ENCODE results near the gene MAPK8IP1.

The MAPK8IP1 gene

GRCh38 chr11:45860764-45861510 is 24.5 kb upstream of the MAPK8IP1 start:
- DNase-seq (ENCODE audit: low read depth): no peak
- Histone ChIP-seq H3K4me1 (ENCODE audit: control insufficient read depth, insufficient read depth, low read length) (peaks cover 45% of the 10 kb centered on the region), H3K9ac (ENCODE audit: low read length) (peak overlapping the region; percentile 56), H3K27me3 (replicated peaks; ENCODE audit: control insufficient read depth, insufficient read depth, low read length) (no peaks in the 10 kb centered on the region), H3K4me3 (ENCODE audit: low read length) (no peak overlapping the region), H3K36me3 (ENCODE audit: control insufficient read depth, insufficient read depth, low read length, severe bottlenecking) (peaks cover 54% of the 10 kb centered on the region), H3K9me3 (ENCODE audit: control insufficient read depth, low read length) (no peaks in the 10 kb centered on the region)

- Histone ChIP-seq H3K4me1 (ENCODE audit: control insufficient read depth, insufficient read depth, low read length) (peaks cover 14% of the 10 kb centered on the region), H3K27me3 (replicated peaks; ENCODE audit: control insufficient read depth, insufficient read depth, low read length) (no peaks in the 10 kb centered on the region), H3K36me3 (ENCODE audit: control insufficient read depth, insufficient read depth, low read length, severe bottlenecking) (peaks cover 79% of the 10 kb centered on the region), H3K9ac (ENCODE audit: low read length) (no peak overlapping the region), H3K9me3 (ENCODE audit: control insufficient read depth, low read length) (no peaks in the 10 kb centered on the region), H3K4me3 (ENCODE audit: low read length) (no peak overlapping the region)
- DNase-seq (ENCODE audit: low read depth): no peak
Measured at GRCh38 chr11:45864041-45864440, 21.4 kb upstream of the MAPK8IP1 start.

GRCh38 chr11:45869551-45869950 is 15.9 kb upstream of the MAPK8IP1 start:
- no peaks in the 10 kb centered on the region for H3K27me3 ChIP-seq (replicated peaks; ENCODE audit: control insufficient read depth, insufficient read depth, low read length)
- no peak for DNase-seq (ENCODE audit: low read depth)
- no peaks in the 10 kb centered on the region for H3K4me1 ChIP-seq (ENCODE audit: control insufficient read depth, insufficient read depth, low read length)
- peaks cover 86% of the 10 kb centered on the region for H3K36me3 ChIP-seq (ENCODE audit: control insufficient read depth, insufficient read depth, low read length, severe bottlenecking)
- H3K9me3 ChIP-seq (ENCODE audit: control insufficient read depth, low read length): no peaks in the 10 kb centered on the region
- H3K4me3 ChIP-seq (ENCODE audit: low read length): no peak overlapping the region
- no peak overlapping the region for H3K9ac ChIP-seq (ENCODE audit: low read length)

DNA sequence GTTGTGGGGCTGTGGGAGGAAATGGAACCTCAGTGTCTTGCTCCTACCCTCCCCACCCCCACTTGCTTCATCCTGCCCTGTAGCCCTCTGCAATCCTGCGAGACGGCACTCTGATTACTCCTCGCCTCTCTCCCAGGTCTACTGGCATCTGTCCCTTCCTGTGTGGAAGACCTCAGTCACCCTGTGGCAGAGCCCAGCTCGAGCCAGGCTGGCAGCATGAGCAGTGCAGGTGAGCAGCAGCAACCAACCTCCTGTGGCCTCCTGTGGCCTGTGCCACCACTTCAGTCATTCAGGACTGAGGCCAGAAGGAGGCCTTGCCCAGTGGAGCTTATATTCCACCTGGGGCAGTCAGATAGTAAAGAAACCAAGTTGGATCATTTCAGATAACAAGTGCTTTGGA is 14.7 kb upstream of the MAPK8IP1 start:
- Histone ChIP-seq H3K9me3 (ENCODE audit: control insufficient read depth, low read length) (no peaks in the 10 kb centered on the region), H3K4me3 (ENCODE audit: low read length) (no peak overlapping the region), H3K9ac (ENCODE audit: low read length) (no peak overlapping the region), H3K36me3 (ENCODE audit: control insufficient read depth, insufficient read depth, low read length, severe bottlenecking) (peaks cover 85% of the 10 kb centered on the region), H3K27me3 (replicated peaks; ENCODE audit: control insufficient read depth, insufficient read depth, low read length) (no peaks in the 10 kb centered on the region), H3K4me1 (ENCODE audit: control insufficient read depth, insufficient read depth, low read length) (no peaks in the 10 kb centered on the region)
- no peak for DNase-seq (ENCODE audit: low read depth)

DNA sequence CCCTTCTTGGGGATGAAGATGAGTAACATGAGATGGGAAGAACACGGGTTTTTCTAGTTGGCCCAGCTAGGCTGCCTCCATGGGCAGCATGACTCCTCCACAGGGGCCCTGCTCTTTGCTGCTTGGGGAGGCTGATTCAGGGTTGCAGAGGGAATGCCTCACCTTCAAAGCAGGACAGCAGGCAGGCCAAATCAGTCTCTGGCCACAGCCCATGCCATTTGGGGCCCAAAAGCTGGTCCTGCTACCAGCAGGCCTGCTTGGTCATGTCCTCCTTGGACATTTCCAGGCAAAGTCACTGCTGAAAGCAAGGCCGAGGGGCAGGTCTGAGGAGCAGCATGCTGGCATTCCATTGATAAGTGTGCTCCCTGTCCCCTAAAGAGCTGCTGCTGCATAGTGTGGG is 13.8 kb upstream of the MAPK8IP1 start:
- Histone ChIP-seq H3K27me3 (replicated peaks; ENCODE audit: control insufficient read depth, insufficient read depth, low read length) (no peaks in the 10 kb centered on the region), H3K36me3 (ENCODE audit: control insufficient read depth, insufficient read depth, low read length, severe bottlenecking) (peaks cover 84% of the 10 kb centered on the region), H3K4me3 (ENCODE audit: low read length) (no peak overlapping the region), H3K4me1 (ENCODE audit: control insufficient read depth, insufficient read depth, low read length) (no peaks in the 10 kb centered on the region), H3K9me3 (ENCODE audit: control insufficient read depth, low read length) (no peaks in the 10 kb centered on the region), H3K9ac (ENCODE audit: low read length) (no peak overlapping the region)
- no peak for DNase-seq (ENCODE audit: low read depth)

- peaks cover 84% of the 10 kb centered on the region for H3K36me3 ChIP-seq (ENCODE audit: control insufficient read depth, insufficient read depth, low read length, severe bottlenecking)
- DNase-seq (ENCODE audit: low read depth): peak; percentile 79
- H3K9me3 ChIP-seq (ENCODE audit: control insufficient read depth, low read length): no peaks in the 10 kb centered on the region
- H3K27me3 ChIP-seq (replicated peaks; ENCODE audit: control insufficient read depth, insufficient read depth, low read length): no peaks in the 10 kb centered on the region
- no peaks in the 10 kb centered on the region for H3K4me1 ChIP-seq (ENCODE audit: control insufficient read depth, insufficient read depth, low read length)
- no peak overlapping the region for H3K4me3 ChIP-seq (ENCODE audit: low read length)
- H3K9ac ChIP-seq (ENCODE audit: low read length): no peak overlapping the region
Measured at GRCh38 chr11:45872651-45873356, 12.6 kb upstream of the MAPK8IP1 start.

- no peaks in the 10 kb centered on the region for H3K27me3 ChIP-seq (replicated peaks; ENCODE audit: control insufficient read depth, insufficient read depth, low read length)
- H3K9ac ChIP-seq (ENCODE audit: low read length): no peak overlapping the region
- no peaks in the 10 kb centered on the region for H3K9me3 ChIP-seq (ENCODE audit: control insufficient read depth, low read length)
- H3K4me3 ChIP-seq (ENCODE audit: low read length): no peak overlapping the region
- DNase-seq (ENCODE audit: low read depth): no peak
- H3K4me1 ChIP-seq (ENCODE audit: control insufficient read depth, insufficient read depth, low read length): peaks cover 19% of the 10 kb centered on the region
- H3K36me3 ChIP-seq (ENCODE audit: control insufficient read depth, insufficient read depth, low read length, severe bottlenecking): peaks cover 71% of the 10 kb centered on the region
Measured at GRCh38 chr11:45876401-45876800, 9.1 kb upstream of the MAPK8IP1 start.

DNA sequence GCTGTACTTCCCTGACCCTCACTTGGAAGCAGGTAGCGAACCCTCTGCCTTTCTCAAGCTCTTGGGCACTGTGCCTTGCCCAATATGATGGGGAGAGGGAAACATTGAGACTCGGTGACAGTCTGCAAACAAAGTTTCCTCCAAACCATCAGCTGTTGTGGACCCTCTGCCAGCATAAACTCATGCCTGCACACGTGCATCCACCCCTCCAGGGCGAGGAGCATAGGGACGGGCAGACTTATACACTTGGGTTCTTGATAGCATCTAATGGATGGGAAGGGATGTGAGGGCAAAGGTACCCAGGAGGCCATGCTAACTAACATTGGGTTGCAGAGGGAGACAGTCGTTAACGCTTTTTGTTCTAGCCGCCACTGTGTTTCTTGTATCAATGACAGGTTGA is 8.2 kb upstream of the MAPK8IP1 start:
- Histone ChIP-seq H3K9me3 (ENCODE audit: control insufficient read depth, low read length) (no peaks in the 10 kb centered on the region), H3K9ac (ENCODE audit: low read length) (no peak overlapping the region), H3K36me3 (ENCODE audit: control insufficient read depth, insufficient read depth, low read length, severe bottlenecking) (peaks cover 71% of the 10 kb centered on the region), H3K27me3 (replicated peaks; ENCODE audit: control insufficient read depth, insufficient read depth, low read length) (no peaks in the 10 kb centered on the region), H3K4me1 (ENCODE audit: control insufficient read depth, insufficient read depth, low read length) (peaks cover 19% of the 10 kb centered on the region), H3K4me3 (ENCODE audit: low read length) (no peak overlapping the region)
- no peak for DNase-seq (ENCODE audit: low read depth)

DNA sequence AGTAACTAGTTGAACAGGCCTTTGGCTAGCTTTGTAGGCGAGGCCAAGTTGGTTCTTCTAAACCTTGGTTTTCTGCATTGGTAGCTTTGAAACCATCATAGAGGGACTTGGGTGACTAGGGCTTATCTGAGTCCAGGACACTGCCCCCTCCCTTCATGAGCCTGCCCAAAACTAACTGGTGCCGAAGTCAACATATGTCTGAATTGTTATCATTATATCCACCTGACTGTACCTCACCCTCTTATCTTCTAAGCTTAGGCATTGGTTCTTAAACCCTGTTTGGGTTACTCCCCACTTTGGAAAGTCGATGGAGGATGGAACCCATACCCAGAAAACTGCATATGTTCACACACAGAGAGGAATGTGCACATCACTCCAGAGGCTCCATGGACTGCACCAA is 7.6 kb upstream of the MAPK8IP1 start:
- Histone ChIP-seq H3K4me3 (ENCODE audit: low read length) (no peak overlapping the region), H3K9ac (ENCODE audit: low read length) (no peak overlapping the region), H3K9me3 (ENCODE audit: control insufficient read depth, low read length) (no peaks in the 10 kb centered on the region), H3K4me1 (ENCODE audit: control insufficient read depth, insufficient read depth, low read length) (peaks cover 19% of the 10 kb centered on the region), H3K36me3 (ENCODE audit: control insufficient read depth, insufficient read depth, low read length, severe bottlenecking) (peaks cover 75% of the 10 kb centered on the region), H3K27me3 (replicated peaks; ENCODE audit: control insufficient read depth, insufficient read depth, low read length) (no peaks in the 10 kb centered on the region)
- DNase-seq (ENCODE audit: low read depth): no peak

DNA sequence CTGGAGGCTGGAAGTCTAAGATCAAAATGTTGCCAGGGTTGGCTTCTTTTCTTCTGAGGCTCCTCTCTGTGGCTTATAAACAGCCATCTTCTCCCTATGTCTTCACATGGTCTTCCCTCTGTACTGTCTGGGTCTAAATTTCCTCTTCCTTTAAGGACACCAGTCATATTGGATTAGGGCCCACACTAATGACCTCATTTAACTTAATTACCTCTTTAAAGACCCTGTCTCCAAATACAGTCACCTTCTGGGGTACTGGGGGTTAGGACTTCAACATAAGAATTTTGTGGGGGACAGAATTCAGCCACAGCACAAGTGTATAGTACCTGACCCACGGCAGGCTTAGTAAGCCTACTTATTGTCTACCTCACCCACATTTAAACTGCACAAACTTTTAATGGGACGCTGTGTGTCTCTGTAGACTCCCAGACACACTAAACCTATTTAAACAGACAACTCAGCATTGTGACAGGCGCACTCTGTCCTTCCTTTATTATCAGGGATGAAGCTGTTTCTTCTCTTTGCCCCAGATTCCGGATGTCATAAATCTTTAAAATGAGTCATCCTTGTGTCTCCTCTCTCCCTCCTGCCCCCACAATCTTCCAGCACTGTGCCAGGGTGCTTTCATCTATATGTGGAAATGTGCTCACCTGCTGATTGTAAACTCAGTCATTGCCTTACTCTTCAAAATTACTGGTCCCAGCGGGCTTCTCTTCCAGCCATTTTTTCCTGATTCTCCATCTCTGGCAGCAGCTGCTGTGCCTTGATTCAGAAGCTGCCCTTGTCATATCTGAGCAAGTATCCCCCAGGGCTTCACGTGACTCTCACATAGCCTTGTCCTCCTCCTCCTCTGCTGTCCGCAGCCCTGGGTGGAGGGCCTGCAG is 5.4 kb upstream of the MAPK8IP1 start:
- no peak for DNase-seq (ENCODE audit: low read depth)
- Histone ChIP-seq H3K9me3 (ENCODE audit: control insufficient read depth, low read length) (no peaks in the 10 kb centered on the region), H3K4me1 (ENCODE audit: control insufficient read depth, insufficient read depth, low read length) (peaks cover 19% of the 10 kb centered on the region), H3K4me3 (ENCODE audit: low read length) (no peak overlapping the region), H3K27me3 (replicated peaks; ENCODE audit: control insufficient read depth, insufficient read depth, low read length) (peaks cover 2% of the 10 kb centered on the region), H3K36me3 (ENCODE audit: control insufficient read depth, insufficient read depth, low read length, severe bottlenecking) (peaks cover 63% of the 10 kb centered on the region), H3K9ac (ENCODE audit: low read length) (no peak overlapping the region)
